T-helper 2 cell treated with Interferon-gamma antibody and Interleukin-4, amounts not matched to agents 100 ng/mL and 5 ng/mL, for 36 hours (primary cell): ENCODE results near the gene ANKRD42. TPM values are rescaled to one million over a fixed set of nuclear protein-coding genes. Genes with fewer than 3 reads are reported as not detected.

Experiments
- intact Hi-C: fragments of 100-400 bp; cut with micrococcal nuclease; formaldehyde crosslinking; loops from one replicate; pipeline ENCODE4 v1.15.1; 2023
- total RNA-seq: library from RNA; stranded (reverse); gene quantifications from 2 replicates; pipeline ENCODE4 v1.2.3, GENCODE V29; 2022

Gene ANKRD42
- 1.4 and 1.9 TPM in 2 replicates for total RNA-seq

DNA sequence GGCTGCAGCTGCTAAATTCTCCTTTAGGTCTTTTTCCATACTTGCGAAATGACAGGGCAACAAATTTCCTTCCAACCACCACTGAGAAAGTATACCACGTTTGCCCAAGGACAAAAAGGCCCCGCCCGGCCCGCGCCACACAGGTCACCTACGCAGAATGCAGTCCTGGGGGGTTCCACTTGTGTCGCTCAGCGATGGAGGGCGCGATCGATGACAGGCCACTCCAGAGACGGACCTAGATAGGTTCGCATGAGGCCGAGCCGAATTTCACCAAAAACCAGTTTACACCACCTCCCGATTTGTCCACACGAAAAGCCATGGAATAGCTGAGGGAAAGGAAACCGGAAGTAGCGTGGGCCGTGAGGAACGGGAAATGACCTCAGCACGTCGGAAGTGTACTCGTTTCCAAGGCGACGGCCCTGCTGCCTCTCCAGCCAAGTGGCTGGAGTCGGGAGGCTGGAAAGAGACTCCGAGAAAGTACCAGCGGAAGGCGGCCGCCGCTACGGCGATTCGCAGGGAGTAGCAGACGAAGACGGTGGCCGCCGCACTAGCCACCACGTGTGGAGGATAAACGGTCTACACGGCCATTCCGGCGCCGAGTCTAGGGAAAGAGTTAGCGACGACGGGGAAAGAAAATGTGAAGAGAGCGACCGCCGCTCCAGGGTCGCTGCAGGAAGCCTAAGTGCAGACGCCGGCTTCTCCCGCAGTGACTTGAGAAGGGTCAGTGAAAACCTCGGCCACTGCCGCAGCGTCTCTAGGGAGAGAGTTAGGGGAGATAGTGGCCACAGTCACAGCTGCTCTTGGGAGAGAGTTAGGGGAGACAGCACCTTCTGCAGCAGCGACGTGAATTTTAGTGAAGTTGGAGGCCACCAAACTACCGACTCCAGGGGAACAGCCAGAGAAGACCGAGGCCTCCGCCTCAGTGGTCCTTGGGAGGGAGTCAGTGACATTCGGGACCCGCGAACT, at the start of gene ANKRD42:
TSS of gene ANKRD42 (plus strand) at position 398 of the 966 bp plus-strand sequence. CDS start 959 bp downstream, outside the sequence.
- intact Hi-C loops = loop anchor here (1.0 to 5.0 kb wide), 5 partner anchors 37 to 292 kb away; partner anchors contain the start of genes CCDC90B and DDIAS

DNA sequence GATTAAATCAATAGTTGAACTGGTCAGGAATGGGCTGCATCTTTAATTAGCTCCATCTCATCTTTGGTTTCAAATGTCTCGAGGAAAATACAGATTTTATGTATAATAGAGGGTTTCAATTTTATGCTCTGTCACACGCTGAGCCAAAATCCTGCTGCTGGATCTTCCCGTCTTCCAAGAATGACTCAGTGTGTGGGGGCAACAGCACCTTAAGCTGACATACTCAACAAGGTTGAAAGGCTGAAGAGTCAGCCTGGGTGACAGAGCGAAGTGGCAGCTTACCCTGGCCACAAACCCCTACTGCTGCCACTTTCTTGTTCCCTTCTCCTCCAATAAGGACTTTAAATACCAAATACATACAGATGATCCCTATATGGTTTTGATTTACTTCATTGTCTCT, 45.6 kb upstream of the ANKRD42 start:
- intact Hi-C loops = no loop called here

DNA sequence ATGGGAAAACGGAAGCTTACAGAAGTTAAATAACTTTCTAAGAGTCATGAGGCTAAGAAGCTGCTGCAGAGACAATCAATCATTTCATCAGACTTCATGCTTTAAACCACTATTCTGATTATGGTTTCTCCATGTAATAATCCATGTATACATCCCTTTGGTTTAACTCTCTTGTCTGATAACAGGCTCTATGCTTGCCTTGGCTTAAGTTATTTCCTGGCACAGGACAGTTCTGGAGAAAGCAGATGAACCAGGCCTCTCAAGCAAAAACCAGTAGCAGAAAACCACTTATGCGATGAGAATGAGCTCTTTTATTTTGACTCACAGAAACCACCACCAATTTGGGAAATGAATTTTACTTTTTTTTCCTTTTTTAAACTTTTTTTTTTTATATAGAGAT, 43.1 kb upstream of the ANKRD42 start:
- intact Hi-C loops = no loop called here

DNA sequence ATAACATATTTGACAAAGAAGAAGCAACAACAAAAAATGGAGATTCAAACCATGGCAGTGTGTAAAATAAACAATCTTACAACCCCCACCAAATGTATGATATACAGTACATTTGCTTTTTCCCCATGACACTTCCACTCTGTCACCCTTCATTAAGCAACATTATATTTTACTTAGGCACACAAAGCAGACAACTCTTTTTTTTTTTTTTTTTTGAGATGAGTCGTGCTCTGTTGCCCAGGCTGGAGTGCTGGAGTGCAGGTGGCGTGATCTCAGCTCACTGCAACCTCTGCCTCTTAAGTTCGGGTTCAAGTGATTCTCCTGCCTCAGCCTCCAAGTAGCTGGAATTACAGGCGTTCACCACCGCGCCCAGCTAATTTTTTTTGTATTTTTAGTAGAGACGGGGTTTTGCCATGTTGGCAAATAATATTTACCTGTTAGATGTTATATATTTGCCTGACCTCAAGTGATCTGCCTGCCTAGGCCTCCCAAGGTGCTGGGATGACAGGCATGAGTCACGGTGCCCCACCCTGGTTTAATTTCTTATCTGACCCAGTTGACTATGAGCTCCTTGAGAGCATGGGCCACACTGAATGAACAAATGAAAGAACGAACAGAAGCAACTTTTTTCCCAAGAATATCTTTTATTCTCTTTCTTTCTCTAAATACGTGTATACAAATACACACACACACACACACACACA, 42.1 kb upstream of the ANKRD42 start:
- intact Hi-C loops = no loop called here

DNA sequence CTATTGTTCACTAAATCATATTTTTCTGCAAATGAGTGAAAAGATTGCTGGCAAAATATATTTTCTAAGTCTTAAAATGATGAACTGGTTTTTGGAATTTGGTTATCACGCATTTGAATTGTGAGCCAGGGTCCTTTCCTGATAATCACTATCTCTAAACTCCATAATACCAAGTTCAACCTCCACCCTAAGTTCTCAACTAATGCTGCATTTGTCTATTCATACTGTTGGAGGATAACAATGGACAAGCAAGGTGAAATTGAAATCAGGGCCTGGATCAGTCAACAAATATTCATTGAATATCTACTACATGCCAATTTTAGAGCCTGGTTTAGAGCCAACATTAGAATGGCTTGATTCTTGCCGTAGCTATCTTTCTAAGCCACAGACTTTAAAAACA, 41.2 kb upstream of the ANKRD42 start:
- intact Hi-C loops = no loop called here

DNA sequence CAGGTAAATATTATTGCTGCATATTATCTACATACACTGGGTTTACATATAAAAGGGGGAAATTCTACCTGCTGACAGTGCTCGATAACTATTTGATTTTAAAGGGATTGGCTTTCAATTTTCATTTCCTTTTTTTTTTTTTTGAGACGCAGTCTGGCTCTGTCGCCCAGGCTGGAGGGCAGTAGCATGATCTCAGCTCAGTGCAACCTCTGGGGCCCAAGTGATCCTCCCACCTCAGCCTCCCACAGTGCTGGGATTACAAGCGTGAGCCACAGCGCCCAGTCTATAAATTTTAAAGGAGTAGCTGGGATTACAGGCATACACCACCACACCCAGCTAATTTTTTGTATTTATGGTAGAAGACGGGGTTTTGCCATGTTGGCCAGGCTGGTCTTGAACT, 39.7 kb upstream of the ANKRD42 start:
- intact Hi-C loops = no loop called here

DNA sequence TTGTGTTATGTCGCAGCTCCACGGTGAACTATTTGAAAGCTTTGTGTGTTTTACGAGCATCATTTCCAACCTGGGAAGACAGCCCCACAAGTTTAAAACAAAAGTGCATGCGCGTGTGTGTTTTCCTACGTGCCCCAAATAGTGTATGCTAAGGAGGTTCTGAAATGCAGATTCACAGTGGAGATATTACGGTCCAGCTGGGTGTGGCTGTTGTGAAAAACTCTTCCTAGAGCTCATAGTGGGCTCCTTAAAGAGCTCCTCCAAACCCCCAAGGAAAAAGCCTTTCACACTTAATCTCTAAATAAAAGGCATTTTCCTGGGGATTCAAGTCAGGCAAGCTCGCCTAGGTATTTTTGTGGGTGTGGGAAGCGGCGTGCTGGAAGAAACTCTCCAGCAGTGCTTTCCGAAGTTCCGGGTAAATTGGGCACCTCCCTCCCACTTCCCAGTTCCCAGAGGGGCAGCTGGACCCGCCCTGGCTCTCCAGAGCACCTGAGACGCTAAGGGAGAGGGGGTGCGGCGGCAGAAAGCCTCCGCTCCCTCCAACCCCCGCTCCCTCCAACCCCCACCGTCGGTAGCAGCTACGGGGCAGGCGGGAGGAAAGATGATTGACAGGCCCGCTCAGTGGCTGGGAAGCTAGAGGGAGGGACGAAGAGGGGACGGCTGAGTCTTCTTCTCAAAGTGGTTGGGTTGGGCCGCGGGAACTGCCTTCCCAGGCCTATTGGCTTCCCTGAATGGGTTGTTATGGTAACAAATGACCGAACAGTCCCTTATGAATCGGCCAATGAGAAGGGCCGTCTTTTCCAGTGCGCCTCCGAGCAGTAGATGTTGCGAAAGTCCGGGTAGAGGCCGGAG, 37.1 kb upstream of the ANKRD42 start:
- intact Hi-C loops = loop anchor here (1.0 to 2.0 kb wide), 9 partner anchors 37 to 289 kb away; partner anchors contain the start of genes ANKRD42, CCDC90B and DDIAS

DNA sequence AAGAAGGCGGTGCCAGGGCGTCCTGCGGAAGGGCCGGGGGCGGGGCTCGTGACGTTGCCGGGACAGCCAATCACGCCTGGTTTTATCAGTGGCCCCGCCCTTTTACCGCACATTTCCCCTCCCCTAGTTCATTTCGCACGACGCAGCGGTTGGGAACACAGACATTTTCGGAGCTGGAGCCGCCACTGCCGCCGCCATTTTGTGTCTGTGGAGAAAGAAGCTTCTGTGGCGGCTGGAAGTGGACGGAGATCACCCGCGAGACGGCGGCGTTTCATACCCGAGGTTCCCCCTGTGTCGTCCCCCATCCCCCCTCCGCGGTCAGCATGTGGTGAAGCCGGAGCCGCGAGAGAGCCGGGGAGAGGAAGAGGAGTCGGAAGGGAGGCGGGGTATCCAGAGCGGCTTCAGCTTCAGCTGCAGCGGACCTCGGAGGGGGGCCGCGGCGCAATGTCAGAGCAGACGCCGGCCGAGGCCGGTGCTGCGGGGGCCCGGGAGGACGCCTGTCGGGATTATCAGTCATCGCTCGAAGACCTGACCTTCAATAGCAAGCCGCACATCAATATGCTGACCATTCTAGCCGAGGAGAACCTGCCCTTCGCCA, 36.4 kb upstream of the ANKRD42 start, which contains the start of gene PCF11:
TSS of gene PCF11 (plus strand) at position 136 of the 598 bp plus-strand sequence. CDS start at position 445, 309 bp downstream.
- intact Hi-C loops = loop anchor here (1.0 to 2.0 kb wide), 9 partner anchors 36 to 290 kb away; partner anchors contain the start of genes ANKRD42, CCDC90B and DDIAS

DNA sequence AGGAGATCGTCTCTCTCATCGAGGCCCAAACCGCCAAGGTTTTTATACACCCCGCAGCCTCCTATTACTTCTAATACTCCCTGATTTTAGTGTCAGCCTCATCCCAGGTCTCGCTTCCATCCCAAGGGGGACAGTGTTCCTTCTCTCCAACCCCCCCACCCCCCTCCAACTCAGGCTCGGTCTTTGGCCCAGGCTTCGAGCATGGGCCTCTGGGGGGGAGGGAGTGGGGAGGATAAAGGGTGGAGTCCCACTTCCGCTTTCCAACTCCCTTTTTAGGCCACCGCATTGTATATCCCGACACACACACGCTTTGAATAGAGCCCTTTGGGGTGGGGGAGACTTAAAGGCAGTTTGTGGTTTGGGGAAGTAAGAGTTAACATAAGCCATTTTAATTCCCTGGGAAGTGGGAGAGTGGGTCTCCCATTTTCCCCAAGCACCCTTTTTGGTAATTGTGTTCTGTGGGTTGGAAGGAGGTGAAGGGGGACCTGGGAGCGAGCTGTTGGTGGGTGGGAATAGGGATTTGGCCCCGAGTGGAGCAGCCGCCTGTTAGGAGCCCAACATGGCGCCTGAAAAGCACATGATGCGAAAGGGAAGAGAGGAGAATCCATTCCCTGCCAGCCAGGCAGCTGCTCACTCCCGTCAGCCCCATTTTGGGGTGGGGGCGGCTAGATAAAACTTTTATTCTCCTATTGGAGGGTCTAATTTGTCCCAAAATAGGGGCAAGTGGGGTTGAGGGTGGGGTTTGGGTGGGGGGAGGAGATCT, 35.7 kb upstream of the ANKRD42 start:
- intact Hi-C loops = loop anchor here (2.0 kb wide), 2 partner anchors 17 to 95 kb away; no protein-coding TSS in a partner anchor

DNA sequence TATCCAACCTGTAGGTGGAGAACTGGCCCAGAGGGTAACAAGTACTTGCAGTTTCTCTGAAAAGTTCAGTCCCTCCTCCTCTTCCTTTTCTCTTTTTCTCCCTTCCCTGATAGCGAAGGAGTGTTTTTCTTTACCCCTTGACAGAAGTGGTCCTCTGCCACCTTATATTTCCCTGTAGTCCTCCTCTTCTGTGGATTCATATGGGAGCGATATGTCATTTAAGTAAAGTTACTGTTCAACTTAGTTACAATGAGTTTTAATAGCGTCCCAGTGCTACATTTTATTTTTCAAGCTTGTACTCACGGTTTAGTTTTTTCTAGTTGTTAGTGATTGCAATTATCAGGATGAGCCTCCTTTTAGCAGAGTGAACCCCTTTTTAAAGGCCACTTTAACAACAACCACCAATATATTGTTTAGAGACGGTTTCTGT, 35.1 kb upstream of the ANKRD42 start:
- intact Hi-C loops = loop anchor here (2.0 kb wide), 1 partner anchor 16 kb away; no protein-coding TSS in a partner anchor

DNA sequence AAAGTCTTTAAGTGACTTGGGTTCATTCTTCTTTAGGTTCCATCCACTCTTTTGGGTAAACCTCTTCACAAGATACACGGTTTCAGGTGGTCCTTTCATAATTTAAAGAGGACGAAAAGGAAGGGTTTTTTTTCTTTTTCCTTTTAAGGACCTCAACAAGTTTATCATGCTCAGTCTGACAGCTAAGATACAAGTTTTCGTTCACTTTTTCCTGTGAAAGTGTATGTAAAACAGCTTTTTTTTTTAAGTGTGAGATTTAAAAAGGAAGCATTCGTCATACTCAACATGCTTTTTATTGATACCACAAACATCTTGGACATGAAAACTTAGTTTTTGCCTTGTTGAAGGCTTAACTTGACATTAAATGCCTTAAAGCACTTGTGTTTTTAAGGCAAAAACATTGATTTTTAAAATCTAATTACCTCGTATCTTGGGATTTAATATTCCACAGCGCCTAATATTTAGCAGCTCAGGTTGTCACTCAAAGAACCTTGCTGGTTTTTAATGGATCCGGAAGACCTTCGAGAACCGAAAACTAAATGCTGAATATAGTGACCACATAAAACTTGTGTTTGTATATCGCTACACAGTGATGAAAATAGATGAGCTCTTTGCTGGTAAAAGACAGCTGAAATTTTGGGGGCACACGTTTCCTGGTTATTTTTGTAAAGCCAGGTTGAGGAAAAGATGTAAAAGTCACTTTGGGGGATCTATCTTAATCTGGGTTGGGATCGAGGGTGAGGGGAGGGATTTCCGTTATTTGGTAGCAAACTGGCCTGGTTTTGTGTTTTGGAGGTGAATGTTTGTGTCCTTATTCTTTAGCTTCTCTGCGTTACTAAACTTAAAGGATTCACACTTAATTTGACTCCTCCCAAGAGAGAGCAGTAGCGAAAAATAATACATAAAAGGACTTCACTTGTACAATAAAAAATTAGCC, 34.3 kb upstream of the ANKRD42 start:
- intact Hi-C loops = loop anchor here (2.0 kb wide), 1 partner anchor 16 kb away; no protein-coding TSS in a partner anchor

DNA sequence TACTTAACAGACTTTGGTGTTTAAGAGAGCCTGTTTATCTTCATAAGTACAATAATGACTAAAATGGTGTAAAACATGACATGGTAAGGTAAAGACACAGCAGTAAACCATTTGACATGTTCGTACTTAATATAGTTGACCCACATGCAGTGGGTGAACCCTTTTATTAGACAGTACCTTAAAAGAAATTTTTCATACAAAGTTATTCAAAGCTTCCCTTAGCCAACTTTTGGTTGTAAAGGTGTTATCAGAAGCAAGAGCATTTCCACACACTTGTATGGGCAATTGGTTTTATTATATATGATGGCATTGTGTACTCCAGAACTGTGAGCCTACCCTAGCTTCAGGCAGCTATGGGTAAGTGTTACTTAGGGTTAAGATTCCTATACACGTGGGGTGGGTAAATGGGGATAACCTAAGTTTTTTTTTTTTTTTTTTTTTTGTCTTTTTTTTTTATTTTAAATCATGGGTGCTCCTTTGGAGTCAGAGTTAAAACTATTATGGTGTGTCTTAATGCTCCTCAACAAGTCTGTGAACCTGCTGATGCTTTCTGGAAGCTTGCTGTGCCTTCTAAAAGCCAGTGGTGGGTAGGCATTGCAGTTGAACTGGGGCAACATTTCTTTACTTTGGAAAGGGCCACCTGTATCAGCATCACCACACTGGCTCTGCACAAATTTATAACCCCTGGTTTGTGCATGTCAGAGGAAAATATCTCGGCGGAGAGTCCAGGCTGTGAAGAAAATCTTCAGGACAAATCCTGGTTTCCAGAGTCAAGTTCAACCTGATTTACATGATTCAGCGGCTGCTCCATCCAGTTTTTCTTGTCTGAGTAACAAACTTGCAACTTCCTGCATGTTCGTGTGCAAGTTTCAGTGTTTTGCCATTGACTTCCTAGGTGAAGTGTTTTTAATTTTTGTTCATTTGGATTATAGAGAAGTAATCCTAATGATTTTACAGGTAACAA, 33.3 kb upstream of the ANKRD42 start:
- intact Hi-C loops = loop anchor here (2.0 kb wide), 1 partner anchor 15 kb away; no protein-coding TSS in a partner anchor

DNA sequence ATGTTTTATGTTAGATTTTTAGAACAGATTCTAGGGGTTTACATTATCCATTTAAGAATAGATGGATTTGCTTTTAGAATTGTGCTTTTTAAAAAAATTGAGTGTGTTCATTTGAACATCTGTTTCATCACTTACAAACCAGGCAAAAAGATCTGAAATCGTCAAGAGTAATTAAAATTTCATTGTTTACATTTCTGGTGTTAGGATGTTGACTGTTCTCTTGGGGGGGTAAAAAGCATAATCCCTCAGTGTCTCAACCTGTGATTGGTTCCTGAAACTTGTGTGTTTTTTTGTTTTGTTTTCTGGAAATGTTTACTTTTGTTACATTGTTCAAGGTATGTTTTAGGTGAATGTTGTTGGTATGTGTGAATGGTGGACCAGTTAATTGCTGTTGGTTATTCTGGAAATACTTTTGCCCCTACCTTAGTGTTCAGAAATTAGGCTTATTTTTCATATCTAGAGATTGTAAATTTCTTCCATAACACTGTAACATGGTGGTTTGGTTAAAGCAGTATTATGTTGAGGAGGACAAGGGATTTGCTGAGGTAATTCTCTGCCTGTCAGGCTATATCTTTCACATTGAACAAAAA, 31.8 kb upstream of the ANKRD42 start:
- intact Hi-C loops = loop anchor here (1.0 kb wide), 1 partner anchor 9 kb away; no protein-coding TSS in a partner anchor

DNA sequence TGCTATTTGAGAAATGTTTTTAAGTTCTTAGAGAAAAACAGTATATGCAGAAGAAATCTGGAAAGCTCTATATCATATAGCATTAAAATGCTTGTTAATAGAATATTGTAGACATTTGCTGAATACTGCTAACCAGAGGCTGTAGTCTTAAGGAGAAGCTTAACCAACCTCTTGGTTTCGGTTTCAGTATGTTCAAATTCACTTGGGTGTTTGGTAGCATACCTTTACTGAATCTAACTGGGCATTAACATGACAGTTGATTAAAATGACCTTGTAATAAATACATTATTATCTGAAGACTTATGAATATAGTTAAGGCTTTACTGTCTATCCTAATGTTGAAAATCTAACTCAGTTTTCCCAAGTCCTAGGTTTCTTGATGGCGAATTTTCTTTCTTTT, 31.1 kb upstream of the ANKRD42 start:
- intact Hi-C loops = loop anchor here (1.0 kb wide), 1 partner anchor 8 kb away; no protein-coding TSS in a partner anchor

DNA sequence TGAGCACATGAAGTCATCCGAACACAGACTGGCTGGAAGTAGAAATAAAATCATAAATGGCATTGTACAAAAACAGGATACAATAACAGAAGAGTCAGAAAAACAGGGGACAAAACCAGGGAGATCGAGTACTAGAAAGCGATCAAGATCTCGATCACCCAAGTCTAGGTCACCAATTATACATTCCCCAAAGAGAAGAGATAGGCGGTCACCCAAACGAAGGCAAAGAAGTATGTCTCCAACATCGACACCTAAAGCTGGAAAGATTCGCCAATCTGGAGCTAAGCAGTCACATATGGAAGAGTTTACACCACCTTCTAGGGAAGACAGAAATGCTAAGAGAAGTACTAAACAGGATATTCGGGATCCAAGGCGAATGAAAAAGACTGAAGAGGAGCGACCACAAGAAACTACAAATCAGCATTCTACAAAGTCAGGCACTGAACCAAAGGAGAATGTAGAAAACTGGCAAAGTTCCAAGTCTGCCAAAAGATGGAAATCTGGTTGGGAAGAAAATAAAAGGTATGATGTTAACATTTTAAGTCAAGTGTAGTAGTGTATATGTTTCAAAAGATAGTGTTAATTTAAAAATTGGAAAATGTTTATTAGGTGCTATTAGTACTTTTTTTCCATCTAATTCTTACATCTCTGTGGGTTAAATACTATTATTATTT, 27.2 kb upstream of the ANKRD42 start:
- intact Hi-C loops = no loop called here

DNA sequence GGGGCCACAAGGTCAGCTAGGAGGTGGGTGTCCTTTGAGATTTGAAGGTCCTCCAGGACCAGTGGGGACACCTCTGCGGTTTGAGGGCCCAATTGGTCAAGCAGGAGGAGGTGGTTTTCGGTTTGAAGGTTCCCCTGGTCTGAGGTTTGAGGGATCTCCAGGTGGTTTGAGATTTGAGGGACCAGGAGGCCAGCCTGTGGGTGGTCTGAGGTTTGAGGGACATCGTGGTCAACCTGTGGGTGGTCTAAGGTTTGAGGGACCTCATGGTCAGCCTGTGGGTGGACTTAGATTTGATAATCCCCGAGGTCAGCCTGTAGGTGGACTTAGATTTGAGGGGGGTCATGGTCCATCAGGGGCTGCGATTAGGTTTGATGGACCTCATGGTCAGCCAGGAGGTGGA, 24.8 kb upstream of the ANKRD42 start:
- intact Hi-C loops = no loop called here
